ENCODE measurements around the gene CCDC34. TPM values are rescaled to one million over a fixed set of nuclear protein-coding genes. Genes with fewer than 3 reads are reported as not detected.

Gene CCDC34
- total RNA-seq, 1 donor from 2014 or later, result 1.6 TPM

DNA sequence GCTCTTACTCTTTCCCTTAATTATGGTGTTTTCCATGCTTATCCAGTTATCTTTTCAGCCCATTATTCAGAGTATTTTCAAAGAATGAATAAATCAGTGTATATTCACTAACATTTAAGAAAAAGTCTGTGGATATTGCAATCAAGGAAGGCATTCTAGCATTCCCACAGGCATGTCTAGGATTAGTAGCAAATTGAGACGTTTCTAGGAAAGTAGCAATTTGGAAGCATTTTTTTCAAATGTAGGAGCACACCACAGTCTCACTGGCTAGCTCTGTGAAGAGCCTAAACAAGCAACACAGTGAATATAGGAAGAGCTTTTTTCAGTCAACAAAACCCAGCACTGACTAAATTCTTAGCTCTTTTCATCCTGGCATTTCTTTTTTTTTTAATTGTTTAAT is 65.4 kb downstream of the CCDC34 start:
- TF ChIP-seq, protein P1, sequence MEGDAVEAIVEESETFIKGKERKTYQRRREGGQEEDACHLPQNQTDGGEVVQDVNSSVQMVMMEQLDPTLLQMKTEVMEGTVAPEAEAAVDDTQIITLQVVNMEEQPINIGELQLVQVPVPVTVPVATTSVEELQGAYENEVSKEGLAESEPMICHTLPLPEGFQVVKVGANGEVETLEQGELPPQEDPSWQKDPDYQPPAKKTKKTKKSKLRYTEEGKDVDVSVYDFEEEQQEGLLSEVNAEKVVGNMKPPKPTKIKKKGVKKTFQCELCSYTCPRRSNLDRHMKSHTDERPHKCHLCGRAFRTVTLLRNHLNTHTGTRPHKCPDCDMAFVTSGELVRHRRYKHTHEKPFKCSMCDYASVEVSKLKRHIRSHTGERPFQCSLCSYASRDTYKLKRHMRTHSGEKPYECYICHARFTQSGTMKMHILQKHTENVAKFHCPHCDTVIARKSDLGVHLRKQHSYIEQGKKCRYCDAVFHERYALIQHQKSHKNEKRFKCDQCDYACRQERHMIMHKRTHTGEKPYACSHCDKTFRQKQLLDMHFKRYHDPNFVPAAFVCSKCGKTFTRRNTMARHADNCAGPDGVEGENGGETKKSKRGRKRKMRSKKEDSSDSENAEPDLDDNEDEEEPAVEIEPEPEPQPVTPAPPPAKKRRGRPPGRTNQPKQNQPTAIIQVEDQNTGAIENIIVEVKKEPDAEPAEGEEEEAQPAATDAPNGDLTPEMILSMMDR (IDR thresholded peaks at IDR 0.05), result no peak
- intact Hi-C loops (cut with DNase I), result loop anchor here (5.0 kb wide), 1 partner anchor 190 kb away; no protein-coding TSS in a partner anchor
- H3K4me1 ChIP-seq, result no peaks in the 10 kb centered on the region

DNA sequence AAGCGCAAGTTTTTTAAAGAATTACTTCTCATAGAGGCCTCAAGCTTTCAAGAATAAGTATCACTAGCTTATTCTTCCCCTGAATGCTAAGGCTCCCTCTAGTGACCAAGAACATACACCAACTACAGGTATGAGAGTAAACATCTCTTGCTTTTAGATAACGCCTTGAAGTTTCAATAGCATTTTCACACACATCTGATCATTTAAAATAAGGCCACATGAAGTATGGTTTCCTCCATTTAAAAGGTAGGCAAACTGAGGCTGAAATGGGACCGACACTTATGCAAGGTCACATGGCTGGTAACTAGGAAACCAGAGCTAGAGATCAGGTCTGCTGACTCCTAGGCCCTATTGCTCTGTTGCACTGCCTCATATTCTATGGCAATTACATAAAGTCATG is 66.5 kb downstream of the CCDC34 start:
- Histone ChIP-seq H3K27ac (no peak overlapping the region), H3K4me3 (no peak overlapping the region), H3K36me3 (no peaks in the 10 kb centered on the region), H3K27me3 (no peaks in the 10 kb centered on the region), H3K4me1 (no peaks in the 10 kb centered on the region), H3K9me3 (no peaks in the 10 kb centered on the region)
- no peak for DNase-seq (ENCODE audit: low spot score in 2 of 2)
- intact Hi-C loops (cut with DNase I), result loop anchor here (1.0 to 5.0 kb wide), 2 partner anchors 112 to 191 kb away; no protein-coding TSS in a partner anchor
- TF ChIP-seq, protein P1 (IDR thresholded peaks at IDR 0.05), result peak; percentile 19 to 60 (median 36)

More for the DNA sequence above, 65.4 kb downstream of the CCDC34 start:
- H3K27ac ChIP-seq, result no peak overlapping the region
- H3K36me3 ChIP-seq, result no peaks in the 10 kb centered on the region
- H3K9me3 ChIP-seq, result no peaks in the 10 kb centered on the region
- H3K27me3 ChIP-seq, result no peaks in the 10 kb centered on the region
- no peak overlapping the region for H3K4me3 ChIP-seq
- DNase-seq (ENCODE audit: low spot score in 2 of 2), result no peak

GRCh38 chr11:27295928-27296327 is 67.1 kb downstream of the CCDC34 start:
- Histone ChIP-seq H3K4me3 (no peak overlapping the region), H3K4me1 (no peaks in the 10 kb centered on the region), H3K27me3 (no peaks in the 10 kb centered on the region), H3K9me3 (no peaks in the 10 kb centered on the region), H3K36me3 (no peaks in the 10 kb centered on the region), H3K27ac (no peak overlapping the region)
- intact Hi-C loops (cut with DNase I), result loop anchor here (1.0 to 5.0 kb wide), 2 partner anchors 112 to 191 kb away; no protein-coding TSS in a partner anchor
- TF ChIP-seq, protein P1 (IDR thresholded peaks at IDR 0.05), result no peak
- no peak for DNase-seq (ENCODE audit: low spot score in 2 of 2)

- TF ChIP-seq, protein P1 (IDR thresholded peaks at IDR 0.05), result no peak
- Histone ChIP-seq H3K36me3 (no peaks in the 10 kb centered on the region), H3K27ac (no peak overlapping the region), H3K4me3 (no peak overlapping the region), H3K27me3 (no peaks in the 10 kb centered on the region), H3K4me1 (no peaks in the 10 kb centered on the region), H3K9me3 (no peaks in the 10 kb centered on the region)
- no peak for DNase-seq (ENCODE audit: low spot score in 2 of 2)
- intact Hi-C loops (cut with DNase I), result loop anchor here (5.0 kb wide), 1 partner anchor 193 kb away; no protein-coding TSS in a partner anchor
These were observed 68.4 kb downstream of the CCDC34 start for GRCh38 chr11:27294654-27295053.

DNA sequence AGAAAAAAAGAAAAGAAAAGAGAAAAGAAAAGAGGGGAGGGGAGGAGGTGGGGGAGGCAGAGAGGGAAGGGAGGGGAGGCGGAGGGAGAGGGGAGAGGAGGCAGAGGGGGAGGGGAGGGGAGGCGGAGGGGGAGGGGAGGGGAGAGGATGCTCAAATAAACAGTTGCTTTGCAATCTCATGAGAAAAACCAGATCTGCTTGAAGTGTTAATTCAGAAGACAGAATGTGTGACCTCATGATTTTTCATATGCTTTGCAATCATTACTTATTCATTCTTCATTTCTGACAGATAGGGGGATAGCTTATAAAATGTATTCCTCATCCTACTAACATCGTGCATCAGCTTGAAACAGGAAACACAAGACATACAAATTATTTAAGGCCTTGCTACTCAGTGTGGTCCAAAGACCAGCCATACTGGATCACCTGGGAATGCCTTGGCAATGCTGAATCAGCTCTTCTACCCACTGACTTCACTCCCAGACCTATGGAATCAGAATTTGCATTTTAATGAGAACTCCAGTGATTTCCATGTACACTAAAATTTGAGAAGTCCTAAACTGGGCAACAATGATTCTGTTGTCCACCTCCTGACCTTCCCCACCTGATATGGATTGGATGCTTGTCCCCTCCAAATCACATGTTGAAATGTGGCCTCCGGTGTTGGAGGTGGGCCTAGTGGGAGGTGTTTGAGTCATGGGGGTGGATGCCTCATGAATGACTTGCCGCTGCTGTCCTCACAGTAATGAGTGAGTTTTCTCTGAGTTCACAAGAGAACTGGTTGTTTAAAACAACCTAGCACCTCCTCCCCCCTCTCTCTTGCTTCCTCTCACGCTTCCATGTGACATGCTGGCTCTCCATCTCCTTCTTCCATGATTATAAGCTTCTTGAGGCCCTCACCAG is 69.2 kb downstream of the CCDC34 start:
- TF ChIP-seq, protein P1 (IDR thresholded peaks at IDR 0.05), result no peak
- intact Hi-C loops (cut with DNase I), result no loop called here
- no peak for DNase-seq (ENCODE audit: low spot score in 2 of 2)
- Histone ChIP-seq H3K4me1 (no peaks in the 10 kb centered on the region), H3K36me3 (no peaks in the 10 kb centered on the region), H3K27ac (no peak overlapping the region), H3K4me3 (no peak overlapping the region), H3K9me3 (no peaks in the 10 kb centered on the region), H3K27me3 (no peaks in the 10 kb centered on the region)

All from ascending aorta (tissue), 2 donors.